Measurements from ENCODE around the gene CNPPD1. TPM values are rescaled to one million over a fixed set of nuclear protein-coding genes. Genes with fewer than 3 reads are reported as not detected.
A peak's percentile ranks its signal among the peaks of the same experiment; 100 is the strongest.

The CNPPD1 gene
- total RNA-seq, 1 donor from 2014 or later, result 15.8 TPM

GRCh38 chr2:219179601-219180465, 3.1 kb upstream of the CNPPD1 start:
- Histone ChIP-seq H3K27ac (no peak overlapping the region), H3K9me3 (ENCODE audit: low read depth) (no peaks in the 10 kb centered on the region), H3K4me2 (no peak overlapping the region), H2AFZ (replicated peaks) (no peak overlapping the region), H4K20me1 (ENCODE audit: low read depth) (peaks cover 18% of the 10 kb centered on the region), H3K4me3 (no peak overlapping the region), H3F3A (ENCODE audit: low read depth) (peaks cover 25% of the 10 kb centered on the region), H3K79me2 (ENCODE audit: low read depth) (peaks cover 24% of the 10 kb centered on the region), H3K36me3 (no peaks in the 10 kb centered on the region), H3K27me3 (no peaks in the 10 kb centered on the region), H3K4me1 (peaks cover 14% of the 10 kb centered on the region), H3K9ac (no peak overlapping the region)
- peak overlapping the region; percentile 88 for H3K4me3 Mint-ChIP-seq
- no peak overlapping the region for H3K27ac Mint-ChIP-seq
- H3K27me3 Mint-ChIP-seq (ENCODE audit: insufficient read depth, low read depth), result peaks cover 7% of the 10 kb centered on the region
- H3K36me3 Mint-ChIP-seq, result peaks cover 20% of the 10 kb centered on the region
- peaks cover 22% of the 10 kb centered on the region for H3K4me1 Mint-ChIP-seq
- H3K9me3 Mint-ChIP-seq, result no peaks in the 10 kb centered on the region
- no peak for DNase-seq (ENCODE audit: low spot score)
- no peak for TF ChIP-seq EZH2 (IDR thresholded peaks at IDR 0.05)
- no peak for TF ChIP-seq EZH2phosphoT487 (IDR thresholded peaks at IDR 0.05)

GRCh38 chr2:219178377-219179175, 1.9 kb upstream of the CNPPD1 start:
- H4K20me1 ChIP-seq (ENCODE audit: low read depth), result peaks cover 18% of the 10 kb centered on the region
- H3K9ac ChIP-seq, result peak overlapping the region; percentile 62
- peak overlapping the region; percentile 26 for H3K27ac Mint-ChIP-seq
- TF ChIP-seq EZH2phosphoT487 (IDR thresholded peaks at IDR 0.05), result no peak
- TF ChIP-seq, protein P1, sequence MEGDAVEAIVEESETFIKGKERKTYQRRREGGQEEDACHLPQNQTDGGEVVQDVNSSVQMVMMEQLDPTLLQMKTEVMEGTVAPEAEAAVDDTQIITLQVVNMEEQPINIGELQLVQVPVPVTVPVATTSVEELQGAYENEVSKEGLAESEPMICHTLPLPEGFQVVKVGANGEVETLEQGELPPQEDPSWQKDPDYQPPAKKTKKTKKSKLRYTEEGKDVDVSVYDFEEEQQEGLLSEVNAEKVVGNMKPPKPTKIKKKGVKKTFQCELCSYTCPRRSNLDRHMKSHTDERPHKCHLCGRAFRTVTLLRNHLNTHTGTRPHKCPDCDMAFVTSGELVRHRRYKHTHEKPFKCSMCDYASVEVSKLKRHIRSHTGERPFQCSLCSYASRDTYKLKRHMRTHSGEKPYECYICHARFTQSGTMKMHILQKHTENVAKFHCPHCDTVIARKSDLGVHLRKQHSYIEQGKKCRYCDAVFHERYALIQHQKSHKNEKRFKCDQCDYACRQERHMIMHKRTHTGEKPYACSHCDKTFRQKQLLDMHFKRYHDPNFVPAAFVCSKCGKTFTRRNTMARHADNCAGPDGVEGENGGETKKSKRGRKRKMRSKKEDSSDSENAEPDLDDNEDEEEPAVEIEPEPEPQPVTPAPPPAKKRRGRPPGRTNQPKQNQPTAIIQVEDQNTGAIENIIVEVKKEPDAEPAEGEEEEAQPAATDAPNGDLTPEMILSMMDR (IDR thresholded peaks at IDR 0.05), result no peak
- no peak for TF ChIP-seq EZH2 (IDR thresholded peaks at IDR 0.05)
- H3K36me3 ChIP-seq, result no peaks in the 10 kb centered on the region
- H3K79me2 ChIP-seq (ENCODE audit: low read depth), result peaks cover 24% of the 10 kb centered on the region
- peak overlapping the region; percentile 90 for H3K4me2 ChIP-seq
- H3K4me3 Mint-ChIP-seq, result peak overlapping the region; percentile 88
- no peak overlapping the region for H3K27ac ChIP-seq
- no peaks in the 10 kb centered on the region for H3K27me3 ChIP-seq
- peak overlapping the region; percentile 81 for H2AFZ ChIP-seq (replicated peaks)
- H3F3A ChIP-seq (ENCODE audit: low read depth), result peaks cover 25% of the 10 kb centered on the region
- H3K4me3 ChIP-seq, result peak overlapping the region; percentile 66
- no peaks in the 10 kb centered on the region for H3K9me3 ChIP-seq (ENCODE audit: low read depth)
- H3K4me1 Mint-ChIP-seq, result peaks cover 22% of the 10 kb centered on the region
- peaks cover 23% of the 10 kb centered on the region for H3K36me3 Mint-ChIP-seq
- no peaks in the 10 kb centered on the region for H3K9me3 Mint-ChIP-seq
- H3K27me3 Mint-ChIP-seq (ENCODE audit: insufficient read depth, low read depth), result peaks cover 9% of the 10 kb centered on the region
- H3K4me1 ChIP-seq, result peaks cover 14% of the 10 kb centered on the region
- DNase-seq (ENCODE audit: low spot score), result peak; percentile 81

GRCh38 chr2:219177552-219178376, 1.0 kb upstream of the CNPPD1 start, which contains the start of gene RETREG2:
Gene RETREG2, plus strand, starts transcription at chr2:219178275. Its CDS starts 78 bp downstream, at chr2:219178353.
- peak within 1 kb of the TSS; percentile 89 for H2AFZ ChIP-seq (replicated peaks)
- H3K79me2 ChIP-seq (ENCODE audit: low read depth), result peaks cover 24% of the 10 kb centered on the region
- H3F3A ChIP-seq (ENCODE audit: low read depth), result peaks cover 25% of the 10 kb centered on the region
- H3K4me2 ChIP-seq, result peak within 1 kb of the TSS; percentile 90
- no peaks in the 10 kb centered on the region for H3K9me3 Mint-ChIP-seq
- H3K4me3 Mint-ChIP-seq, result peak within 1 kb of the TSS; percentile 97
- H3K9ac ChIP-seq, result peak within 1 kb of the TSS; percentile 62
- H4K20me1 ChIP-seq (ENCODE audit: low read depth), result peaks cover 18% of the 10 kb centered on the region
- H3K4me1 Mint-ChIP-seq, result peaks cover 22% of the 10 kb centered on the region
- H3K27ac Mint-ChIP-seq, result peak within 1 kb of the TSS; percentile 26
- peaks cover 4% of the 10 kb centered on the region for H3K27me3 Mint-ChIP-seq (ENCODE audit: insufficient read depth, low read depth)
- peak within 1 kb of the TSS; percentile 1 for H3K27ac ChIP-seq
- H3K4me1 ChIP-seq, result peaks cover 14% of the 10 kb centered on the region
- no peaks in the 10 kb centered on the region for H3K36me3 ChIP-seq
- peaks cover 20% of the 10 kb centered on the region for H3K36me3 Mint-ChIP-seq
- TF ChIP-seq, protein P1 (IDR thresholded peaks at IDR 0.05), result peak; percentile 57
- TF ChIP-seq EZH2phosphoT487 (IDR thresholded peaks at IDR 0.05), result no peak
- no peaks in the 10 kb centered on the region for H3K27me3 ChIP-seq
- H3K9me3 ChIP-seq (ENCODE audit: low read depth), result no peaks in the 10 kb centered on the region
- peak; percentile 97 for DNase-seq (ENCODE audit: low spot score)
- H3K4me3 ChIP-seq, result peak within 1 kb of the TSS; percentile 66
